ENCODE measurements around the gene PPP2R5E. TPM values are rescaled to one million over a fixed set of nuclear protein-coding genes. Genes with fewer than 3 reads are reported as not detected.

Gene PPP2R5E
- total and polyA plus RNA-seq, 2 of the 8 experiments (the other 6 are each of a cell fraction or from before 2014, with no cell fraction given), result 6.8 to 64.6 TPM

- DNase-seq (ENCODE audit: low read depth in 1 of 2, low spot score in 2 of 2) (no peak), FAIRE-seq (no peak)
- Histone ChIP-seq H2BK20ac (ENCODE audit: low read length) (no peak overlapping the region), H3K27me3 (replicated peaks in 1 of 4; ENCODE audit: control insufficient read depth in 3 of 4, extremely low read depth in 1 of 4, insufficient read depth in 3 of 4, low read length in 3 of 4) (no peaks in the 10 kb centered on the region), H2BK15ac (ENCODE audit: low read length) (no peak overlapping the region), H4K5ac (ENCODE audit: insufficient read length, low read depth, low read length) (no peak overlapping the region), H3K79me1 (ENCODE audit: low read depth, low read length) (no peaks in the 10 kb centered on the region), H2AFZ (ENCODE audit: low read length) (no peak overlapping the region), H3K56ac (replicated peaks; ENCODE audit: insufficient read length, low read depth, low read length) (no peak overlapping the region), H4K8ac (ENCODE audit: extremely low read depth, insufficient read depth, low read length) (no peak overlapping the region), H2AK5ac (ENCODE audit: low read depth, low read length) (no peak overlapping the region), H3K4me2 (ENCODE audit: insufficient read depth in 1 of 2, low read depth in 2 of 2, low read length in 2 of 2) (no peak overlapping the region), H3K23ac (ENCODE audit: insufficient read length) (no peak overlapping the region), H3K9ac (replicated peaks in 1 of 4; ENCODE audit: extremely low read depth in 1 of 4, low read depth in 3 of 4, low read length in 3 of 4) (no peak overlapping the region), H3K4me3 (ENCODE audit: extremely low read depth in 1 of 4, insufficient read depth in 2 of 4, low read depth in 3 of 4, low read length in 4 of 4) (no peak overlapping the region), H3K36me3 (ENCODE audit: control insufficient read depth in 2 of 4, insufficient read depth in 4 of 4, low read length in 3 of 4) (peaks cover 0 to 8% (median under 1%) of the 10 kb centered on the region in 4 experiments; a peak in 3 of 8 replicates), H4K20me1 (replicated peaks in 1 of 2; ENCODE audit: control insufficient read depth in 1 of 2, insufficient read depth in 2 of 2, low read length in 2 of 2) (no peaks in the 10 kb centered on the region), H3K9me3 (ENCODE audit: insufficient read depth in 2 of 2, low read depth in 1 of 2, low read length in 1 of 2) (peaks cover 0 to 2% of the 10 kb centered on the region in 2 experiments; a peak in 1 of 4 replicates), H3K14ac (ENCODE audit: insufficient read length) (no peak overlapping the region), H2BK5ac (ENCODE audit: low read depth, low read length) (no peak overlapping the region), H3K4ac (replicated peaks; ENCODE audit: insufficient read length, low read depth, low read length) (no peak overlapping the region), H3K4me1 (replicated peaks in 1 of 4; ENCODE audit: control insufficient read depth in 3 of 4, insufficient read depth in 4 of 4, low read length in 3 of 4) (no peaks in the 10 kb centered on the region), H3K79me2 (ENCODE audit: control insufficient read depth in 1 of 2, insufficient read depth in 2 of 2, low read length in 2 of 2) (no peaks in the 10 kb centered on the region), H3K27ac (ENCODE audit: low read depth, low read length) (no peak overlapping the region), H3K18ac (ENCODE audit: extremely low read depth, low read length) (no peak overlapping the region), H4K91ac (replicated peaks; ENCODE audit: insufficient read length, low read length) (no peak overlapping the region), H2BK12ac (ENCODE audit: low read depth, low read length) (no peak overlapping the region), H2BK120ac (replicated peaks; ENCODE audit: low read depth, low read length) (no peak overlapping the region), H3K23me2 (ENCODE audit: low read depth, low read length) (no peaks in the 10 kb centered on the region)
- POLR2A ChIA-PET (ENCODE audit: partially characterized antibody), result no interaction called here
- WGBS, 2 experiments (ENCODE audit: extremely low coverage in 1 of 2, insufficient coverage in 1 of 2, insufficient read length in 1 of 2, insufficient replicate concordance in 2 of 2, low coverage in 1 of 2, low lambda C conversion rate in 2 of 2, missing lambda C conversion rate in 1 of 2), result 90% methylated on average over 4 of the region's 4 CpGs; no CpG with 5 or more reads in 1 of the 2 experiments
- CTCF ChIA-PET (ENCODE audit: partially characterized antibody), result interaction anchor here (1.0 to 1.4 kb wide), 2 partner anchors 9 to 61 kb away, joined by 3 read pairs; no protein-coding TSS in a partner anchor
- TF ChIP-seq BRCA1 (IDR thresholded peaks at IDR 0.05; ENCODE audit: low read depth, low read length) (no peak), JUND (IDR thresholded peaks at IDR 0.05; ENCODE audit: low read length) (no peak), CHD1 (IDR thresholded peaks at IDR 0.05; ENCODE audit: low read depth, low read length) (no peak), ASH2L (IDR thresholded peaks at IDR 0.05; ENCODE audit: low read length) (no peak), CEBPB (IDR thresholded peaks at IDR 0.05; ENCODE audit: low read depth, low read length) (no peak), SUZ12 (IDR thresholded peaks at IDR 0.05; ENCODE audit: low read length) (no peak), SP4 (IDR thresholded peaks at IDR 0.05; ENCODE audit: low read length) (no peak), MAX (IDR thresholded peaks at IDR 0.05) (no peak), TEAD4 (IDR thresholded peaks at IDR 0.05; ENCODE audit: low read depth, low read length) (no peak), RXRA (IDR thresholded peaks at IDR 0.05; ENCODE audit: insufficient read depth, low read depth, low read length) (no peak), HDAC2 (IDR thresholded peaks at IDR 0.05; ENCODE audit: borderline replicate concordance in 1 of 2, low read depth in 2 of 2, low read length in 2 of 2) (no peak), RNF2 (IDR thresholded peaks at IDR 0.05; ENCODE audit: borderline replicate concordance, low read depth, low read length, missing control alignments, poor library complexity, severe bottlenecking) (no peak), TAF1 (IDR thresholded peaks at IDR 0.05; ENCODE audit: low read depth, low read length) (no peak), ATF3 (IDR thresholded peaks at IDR 0.05; ENCODE audit: insufficient read depth, low read depth, low read length) (no peak)
These were observed 172.1 kb downstream of the PPP2R5E start for GRCh38 chr14:63371033-63371432.

Data from H1 (cell line).